Midbrain (tissue), 1 donor: Measurements from ENCODE around the gene FUT7.

ENCODE experiments used
- DNase-seq: peaks from one replicate; lab custom pipeline; 2025; lab: John Stamatoyannopoulos, UW

Gene FUT7

GRCh38 chr9:137032858-137033257 lies 970 bp upstream of the FUT7 start:
- DNase-seq = no peak

DNA sequence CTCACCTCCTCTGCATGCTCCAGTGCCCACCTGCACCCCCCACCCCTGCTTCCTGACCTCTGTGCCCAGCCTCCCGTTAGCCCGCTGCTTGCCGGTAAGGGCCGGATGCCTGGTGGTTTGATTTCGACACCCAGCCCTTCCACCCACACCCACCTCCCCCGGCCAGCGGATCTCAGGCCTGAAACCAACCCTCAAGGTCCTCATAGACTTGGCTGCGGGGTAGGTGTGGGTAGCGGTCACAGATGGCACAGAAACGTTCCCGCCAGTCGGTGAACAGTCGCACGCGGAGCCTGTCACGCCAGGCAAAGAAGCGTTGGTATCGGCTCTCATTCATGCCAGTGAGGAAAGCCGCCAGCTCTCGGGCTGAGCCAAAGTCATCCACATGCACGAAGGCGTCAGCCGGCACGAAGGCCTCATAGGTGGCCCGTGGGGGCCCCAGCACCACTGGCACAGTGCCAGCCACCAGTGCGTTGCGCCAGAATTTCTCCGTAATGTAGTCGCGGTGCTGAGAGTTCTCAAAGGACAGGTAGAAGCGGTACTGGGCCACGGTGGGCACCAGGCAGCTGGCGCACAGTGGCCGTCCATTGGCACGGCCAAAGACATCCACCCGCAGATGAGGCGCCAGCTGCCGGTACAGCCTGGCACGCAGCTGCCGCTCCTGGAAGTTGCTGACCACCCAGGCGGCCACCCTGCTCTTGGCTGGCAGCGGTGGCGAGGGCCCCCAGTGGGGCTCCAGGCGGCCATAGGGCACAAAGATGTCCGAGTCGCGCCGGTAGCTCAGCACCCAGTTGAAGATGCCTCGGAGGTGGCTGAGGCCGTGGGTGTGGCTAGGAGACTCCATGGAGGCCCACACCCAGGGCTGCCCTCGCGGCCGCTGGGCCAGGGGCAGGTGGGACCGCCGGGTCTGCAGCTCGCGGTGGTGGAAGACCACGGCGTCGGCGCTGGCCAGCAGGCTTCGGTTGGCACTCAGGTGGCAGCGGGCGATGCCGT lies 1.1 kb downstream of the FUT7 start:
- no peak for DNase-seq

- no peak for DNase-seq
These were observed 1.9 kb downstream of the FUT7 start for GRCh38 chr9:137030006-137030405.

DNA sequence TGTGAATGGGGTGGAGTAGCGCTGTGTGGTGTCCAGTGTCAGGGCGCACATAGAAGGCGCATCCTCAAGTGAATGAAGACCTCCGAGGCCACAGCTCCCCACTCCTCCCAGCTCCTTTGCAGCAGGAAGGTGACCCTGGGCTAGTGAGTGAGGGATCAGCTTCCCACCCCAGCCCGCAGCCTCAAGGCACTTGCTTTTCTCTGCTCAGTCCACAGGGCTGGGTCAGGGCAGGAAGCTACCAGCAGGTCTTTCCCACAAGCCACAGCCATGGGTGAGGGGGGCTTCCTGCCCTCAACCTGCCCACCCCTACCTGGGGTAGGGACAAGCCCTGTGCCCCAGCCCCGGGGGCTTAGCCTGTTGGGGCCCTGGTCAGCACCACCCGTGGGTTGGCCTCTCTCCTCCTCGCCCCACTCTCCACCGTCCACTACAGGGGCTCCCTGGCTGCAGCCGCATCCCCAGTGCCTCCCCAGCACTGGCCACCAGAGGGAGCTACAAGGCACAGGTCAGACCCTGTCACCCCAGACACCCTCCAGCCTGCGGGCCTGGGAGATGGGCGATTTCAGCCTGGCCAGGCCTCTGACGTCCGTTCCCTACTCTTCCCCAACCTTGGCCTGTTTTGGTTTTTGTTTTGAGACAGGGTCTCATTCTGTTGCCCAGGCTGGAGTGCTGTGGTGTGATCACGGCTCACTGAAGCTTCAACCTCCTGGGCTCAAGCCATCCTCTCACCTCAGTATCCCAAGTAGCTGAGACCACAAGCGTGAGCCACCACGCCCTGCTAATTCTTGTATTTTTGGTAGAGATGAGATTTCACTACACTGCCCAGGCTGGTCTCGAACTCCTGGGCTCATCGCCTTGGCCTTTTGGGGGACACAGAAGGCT lies 2.6 kb downstream of the FUT7 start:
- peak; percentile 80 for DNase-seq

DNA sequence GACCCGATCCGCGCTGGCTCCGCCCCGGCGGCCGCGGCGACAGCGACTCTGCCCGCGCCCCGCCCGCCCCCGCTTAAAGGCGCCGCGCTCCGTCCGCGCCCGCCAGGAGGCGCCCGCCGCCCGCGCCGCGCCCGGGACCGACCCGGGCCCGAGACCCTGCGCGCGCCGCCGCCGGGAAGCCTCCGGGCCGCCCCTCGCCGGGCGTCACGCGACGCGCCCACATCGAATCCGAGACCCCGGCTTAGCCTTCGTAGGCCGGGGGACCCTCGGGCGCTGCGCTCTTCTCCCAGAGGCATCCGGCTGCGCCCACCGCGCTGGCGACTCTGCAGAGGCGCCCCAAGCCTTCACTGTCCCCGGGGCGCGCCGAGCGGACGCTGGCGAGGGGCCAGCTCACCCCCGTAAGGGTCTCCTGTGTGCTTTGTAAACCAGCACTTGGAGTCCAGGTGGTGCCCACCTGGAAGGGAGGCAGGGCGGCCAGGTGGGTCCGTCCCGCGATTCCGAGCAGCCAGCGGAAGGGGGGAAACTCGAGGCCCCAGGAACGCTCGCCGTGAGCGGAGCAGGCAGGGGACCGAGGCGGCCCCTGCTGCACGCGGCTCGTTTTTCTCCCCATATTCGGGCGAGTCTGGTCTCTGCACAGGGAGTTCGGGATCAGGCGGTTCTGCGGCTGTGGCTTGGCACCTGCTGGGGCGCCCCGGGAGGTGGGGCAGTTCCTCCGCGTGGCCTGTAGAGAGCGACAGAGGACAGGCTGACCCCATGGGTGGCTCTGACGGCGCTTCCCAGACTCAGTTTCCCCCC lies 3.4 kb downstream of the FUT7 start:
- peak; percentile 74 for DNase-seq

DNA sequence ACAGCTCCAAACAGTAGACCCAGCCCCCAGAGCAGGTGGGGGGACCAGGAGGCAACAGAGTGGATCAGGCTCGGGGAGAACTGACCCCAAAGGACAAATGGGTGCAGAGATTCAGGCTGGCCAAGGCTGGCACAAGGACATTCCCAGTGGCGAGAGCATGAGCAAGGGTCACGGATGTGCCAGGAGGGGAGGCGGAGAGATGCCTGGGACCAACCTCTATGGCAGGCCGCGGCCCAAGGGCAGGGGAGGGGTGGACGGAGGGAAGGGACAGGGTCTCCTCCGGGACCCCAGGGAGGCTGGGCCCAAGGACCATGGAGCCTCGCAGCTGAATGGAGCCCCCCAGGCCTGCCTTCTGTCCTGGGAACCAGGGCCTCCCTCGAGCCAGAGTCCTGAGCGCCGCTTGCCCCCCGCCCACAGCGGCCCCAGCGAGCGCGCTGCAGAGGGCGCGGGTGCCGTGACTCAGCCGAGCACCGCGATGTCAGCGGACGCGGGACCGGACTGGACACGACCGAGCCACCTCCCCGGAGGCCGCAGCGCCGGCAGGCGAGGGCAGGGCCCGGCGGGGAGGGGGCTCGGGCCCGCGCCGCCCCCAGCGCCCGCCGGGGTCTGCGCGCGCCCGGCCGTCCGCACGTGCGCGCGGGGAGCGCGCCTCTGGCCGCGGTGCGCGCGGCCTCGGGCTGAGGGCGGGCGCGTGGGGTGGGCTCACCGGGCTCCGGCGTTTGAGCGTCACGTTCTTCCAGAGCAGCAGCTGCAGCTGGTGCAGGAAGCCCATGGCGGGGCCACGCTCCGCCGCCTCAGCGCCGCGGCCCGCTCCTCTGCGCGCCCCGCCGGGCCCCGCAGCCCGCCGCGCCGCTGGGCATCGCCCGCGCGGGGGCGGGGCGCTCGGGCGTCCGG lies 4.3 kb downstream of the FUT7 start, which contains the start of gene ABCA2:
ABCA2 (minus strand) TSS at position 869 of the 894 bp plus-strand sequence; CDS start at position 772, 97 bp downstream.
- no peak for DNase-seq

- DNase-seq = no peak
These were observed 5.1 kb downstream of the FUT7 start for GRCh38 chr9:137026828-137027227.

GRCh38 chr9:137026384-137026783 lies 5.5 kb downstream of the FUT7 start:
- no peak for DNase-seq

DNA sequence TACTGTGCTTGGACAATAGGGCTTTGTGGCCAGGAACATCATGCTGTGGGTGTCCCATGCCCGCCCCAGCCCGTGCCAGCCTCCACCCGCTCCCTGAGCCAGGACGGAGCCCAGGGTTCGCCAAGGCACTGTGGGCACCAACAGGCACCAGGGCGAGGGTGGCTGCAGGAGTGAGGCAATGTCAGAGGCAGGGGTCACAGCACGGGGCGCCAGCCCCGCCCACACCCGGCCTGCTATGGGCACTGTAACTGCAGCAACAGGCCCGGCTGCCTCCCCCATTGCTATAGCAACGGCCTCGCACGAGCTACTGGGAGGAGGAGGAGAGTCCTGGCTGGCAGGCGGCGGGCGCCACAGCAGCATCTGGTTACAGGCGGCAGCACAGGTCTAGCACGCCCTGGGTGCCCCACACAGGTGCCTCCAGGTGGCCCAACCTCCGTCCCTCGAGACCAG lies 6.3 kb downstream of the FUT7 start:
- DNase-seq = peak; percentile 96

- peak; percentile 60 for DNase-seq
These were observed 8.3 kb downstream of the FUT7 start for GRCh38 chr9:137023583-137023991.

DNA sequence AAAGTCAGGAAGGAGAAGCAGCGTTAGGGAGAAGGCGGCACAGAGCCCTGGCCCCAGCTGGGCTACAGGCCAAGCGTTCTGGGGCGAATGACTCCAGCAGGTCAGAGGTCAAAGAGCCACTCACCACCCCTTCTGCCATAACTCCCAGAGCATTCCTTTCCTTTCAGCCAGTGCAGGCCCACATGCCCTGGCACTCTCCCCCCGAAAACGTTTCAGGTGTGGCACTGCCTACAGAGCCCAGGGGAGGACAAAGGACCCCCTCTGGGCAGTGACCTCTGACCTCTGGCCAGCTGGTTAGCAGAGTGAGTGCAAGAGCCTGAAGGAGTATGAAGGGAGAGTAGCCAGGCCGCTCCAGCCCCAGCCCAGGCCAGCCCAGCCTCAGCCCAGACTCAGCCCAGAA lies 8.7 kb downstream of the FUT7 start:
- DNase-seq = no peak

DNA sequence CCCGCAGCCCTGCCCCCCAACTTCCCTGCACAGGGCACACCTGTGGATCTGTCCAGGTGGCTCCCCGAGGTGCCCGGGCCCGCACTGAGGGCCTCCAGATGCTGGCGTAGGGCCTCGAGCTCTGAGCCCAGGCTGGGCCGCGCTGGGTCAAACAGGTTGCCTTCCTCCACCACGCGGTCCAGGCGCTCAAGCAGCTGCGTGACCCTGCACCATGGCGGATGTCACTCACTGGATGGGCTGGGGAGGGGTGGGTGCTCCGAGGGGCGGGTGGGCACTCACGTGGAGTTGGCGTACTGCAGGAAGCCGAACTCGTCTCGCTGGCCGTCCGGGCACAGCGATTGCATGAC lies 9.3 kb downstream of the FUT7 start:
- no peak for DNase-seq

DNA sequence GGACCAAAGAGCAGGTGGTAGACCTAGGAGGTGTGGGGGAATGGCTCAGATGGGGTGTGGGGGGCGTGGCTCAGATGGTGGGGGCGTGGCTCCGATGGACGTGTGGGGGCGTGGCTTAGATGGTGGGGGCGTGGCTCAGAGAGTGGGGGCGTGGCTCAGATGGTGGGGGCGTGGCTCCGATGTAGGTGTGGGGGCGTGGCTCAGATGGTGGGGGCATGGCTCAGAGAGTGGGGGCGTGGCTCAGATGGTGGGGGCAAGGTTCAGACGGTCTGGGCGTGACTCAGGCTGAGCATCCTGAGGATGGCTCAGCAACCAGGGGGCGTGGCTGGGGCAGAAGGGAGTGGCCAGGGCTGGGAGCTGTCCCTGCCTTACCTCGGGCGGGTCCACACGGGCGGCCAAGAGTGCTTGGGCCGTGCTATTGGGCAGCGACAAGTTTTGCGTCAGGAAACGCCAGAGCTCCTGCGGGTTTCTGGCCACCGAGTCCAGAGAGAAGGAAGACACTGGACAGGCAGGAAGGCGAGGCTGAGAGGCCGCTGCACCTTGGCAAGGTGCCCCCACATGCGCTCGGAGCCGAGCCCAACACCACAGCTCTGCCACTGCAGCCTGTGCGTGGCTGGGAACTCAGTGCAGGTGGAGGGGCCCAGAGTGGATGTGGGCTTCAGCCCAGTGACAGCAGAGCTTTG lies 9.8 kb downstream of the FUT7 start:
- DNase-seq = peak; percentile 80

DNA sequence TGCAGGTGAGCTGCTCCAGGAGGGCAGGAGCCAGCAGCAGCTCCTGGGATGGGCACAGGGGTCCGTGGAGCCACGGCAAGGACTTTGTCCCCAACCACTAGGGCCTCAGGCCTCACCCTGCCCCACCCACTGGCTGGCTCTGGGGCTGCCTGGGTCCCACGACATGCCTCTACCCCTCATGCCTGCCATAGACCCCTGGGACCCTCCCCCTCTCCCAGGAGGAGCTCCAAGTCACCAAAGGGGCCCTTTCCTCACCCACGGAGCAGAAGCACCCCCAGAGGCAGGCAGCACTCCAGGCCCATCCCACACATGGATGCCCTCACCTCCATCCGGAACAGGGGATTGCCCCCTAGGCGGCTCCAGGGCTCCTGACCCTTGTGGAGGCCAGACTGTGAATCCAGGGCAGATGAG lies 10.3 kb downstream of the FUT7 start:
- no peak for DNase-seq

GRCh38 chr9:137020771-137021567 lies 10.9 kb downstream of the FUT7 start:
- DNase-seq = no peak

- DNase-seq = no peak
These were observed 11.8 kb downstream of the FUT7 start for GRCh38 chr9:137019891-137020683.

- DNase-seq = no peak
These were observed 12.9 kb downstream of the FUT7 start for GRCh38 chr9:137018761-137019559.
